Non-pigmented ciliary epithelial cell (primary cell): ENCODE measurements around the gene MFSD8.
A peak's percentile ranks its signal among the peaks of the same experiment; 100 is the strongest.
"Not testable (repeated sequence)": the region's sequence is repeated elsewhere in the genome, so short reads cannot be mapped to it uniquely, and the experiment has no call there.

Experiments used
- DNase-seq: peaks from one replicate; pipeline ENCODE4 v3.0.0-alpha.2; 2010; ENCODE audit warnings: low read depth

Gene MFSD8, protein sequence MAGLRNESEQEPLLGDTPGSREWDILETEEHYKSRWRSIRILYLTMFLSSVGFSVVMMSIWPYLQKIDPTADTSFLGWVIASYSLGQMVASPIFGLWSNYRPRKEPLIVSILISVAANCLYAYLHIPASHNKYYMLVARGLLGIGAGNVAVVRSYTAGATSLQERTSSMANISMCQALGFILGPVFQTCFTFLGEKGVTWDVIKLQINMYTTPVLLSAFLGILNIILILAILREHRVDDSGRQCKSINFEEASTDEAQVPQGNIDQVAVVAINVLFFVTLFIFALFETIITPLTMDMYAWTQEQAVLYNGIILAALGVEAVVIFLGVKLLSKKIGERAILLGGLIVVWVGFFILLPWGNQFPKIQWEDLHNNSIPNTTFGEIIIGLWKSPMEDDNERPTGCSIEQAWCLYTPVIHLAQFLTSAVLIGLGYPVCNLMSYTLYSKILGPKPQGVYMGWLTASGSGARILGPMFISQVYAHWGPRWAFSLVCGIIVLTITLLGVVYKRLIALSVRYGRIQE

DNA sequence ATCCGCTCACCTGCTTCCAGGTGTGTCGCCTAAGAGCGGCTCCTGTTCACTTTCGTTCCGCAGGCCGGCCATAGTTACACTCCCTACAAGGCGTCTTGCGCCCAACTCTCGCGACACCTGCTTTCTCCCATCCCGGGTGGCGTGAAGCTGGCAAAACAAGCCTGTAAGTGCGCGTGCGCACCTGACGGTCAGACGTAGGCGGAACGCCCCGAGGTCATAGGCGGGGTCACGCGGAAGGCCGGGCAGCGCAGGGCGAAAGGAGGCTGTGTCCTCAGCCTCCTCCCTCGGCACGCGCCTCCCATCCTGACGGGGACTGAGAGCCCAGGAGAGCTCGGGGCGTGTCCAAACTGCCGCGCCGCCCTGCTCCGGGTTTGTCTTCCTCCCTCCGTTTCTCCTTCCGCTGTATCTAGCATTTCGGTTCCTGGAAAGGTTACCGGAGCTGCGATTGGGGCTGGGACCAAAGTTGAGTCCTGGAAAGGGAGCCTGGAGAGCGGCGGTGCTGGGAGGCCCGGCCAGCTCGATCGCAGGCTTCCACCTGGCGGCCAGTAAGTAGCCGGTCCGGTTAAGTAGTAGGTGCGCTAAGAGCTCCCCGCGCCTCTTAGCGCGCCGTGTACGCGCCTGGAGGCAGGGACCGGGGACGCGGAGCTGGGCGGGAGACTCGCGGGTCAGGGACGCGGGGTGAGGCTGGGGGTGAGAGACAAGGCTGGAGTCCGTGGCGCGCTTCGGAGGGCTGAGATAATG lies at the start of gene MFSD8, which contains the start of gene ABHD18:
Gene MFSD8, minus strand, starts transcription at position 112 of the 741 bp plus-strand sequence. Its CDS starts 40 bp downstream, at position 72.
Gene ABHD18, plus strand, starts transcription at position 345 of the 741 bp plus-strand sequence. CDS start 17,550 bp downstream, outside the sequence.
- DNase-seq, result peak; percentile 94

DNA sequence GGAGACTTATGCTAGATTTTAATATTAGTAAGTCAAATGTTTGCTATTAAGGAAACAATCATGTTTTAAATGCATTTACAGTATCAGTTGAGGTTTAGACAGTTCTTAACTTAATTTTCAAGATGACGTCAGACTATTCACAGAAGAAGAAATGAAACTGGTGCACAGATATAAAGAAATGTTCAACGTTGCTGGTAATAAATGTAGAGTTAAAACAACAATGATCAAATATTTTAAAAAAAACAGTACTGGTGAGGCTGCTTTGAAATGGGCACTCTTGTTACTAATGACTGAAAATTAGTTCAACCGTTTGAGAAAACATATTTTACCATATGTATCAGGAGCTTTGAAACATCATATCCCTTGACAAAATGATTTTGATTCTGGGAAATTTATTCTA lies 44.5 kb upstream of the MFSD8 start:
- no peak for DNase-seq

DNA sequence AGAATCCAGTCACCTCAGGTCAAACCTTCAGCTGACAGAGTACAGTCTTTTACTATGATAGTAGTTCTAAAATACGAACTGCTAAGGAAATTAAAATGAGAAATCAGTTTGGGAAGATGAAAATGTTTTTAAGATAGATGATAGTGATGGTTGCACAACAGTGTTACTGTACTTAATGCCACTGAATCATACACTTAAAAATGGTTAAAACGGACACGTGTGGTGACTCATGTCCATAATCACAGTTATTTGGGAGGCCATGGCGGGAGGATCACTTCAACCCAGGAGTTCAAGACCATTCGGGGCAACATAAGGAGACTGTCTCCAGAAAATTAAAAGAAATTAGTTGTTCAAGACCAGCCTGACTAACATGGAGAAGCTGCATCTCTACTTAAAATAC lies 41.6 kb upstream of the MFSD8 start:
- peak; percentile 14 for DNase-seq

DNA sequence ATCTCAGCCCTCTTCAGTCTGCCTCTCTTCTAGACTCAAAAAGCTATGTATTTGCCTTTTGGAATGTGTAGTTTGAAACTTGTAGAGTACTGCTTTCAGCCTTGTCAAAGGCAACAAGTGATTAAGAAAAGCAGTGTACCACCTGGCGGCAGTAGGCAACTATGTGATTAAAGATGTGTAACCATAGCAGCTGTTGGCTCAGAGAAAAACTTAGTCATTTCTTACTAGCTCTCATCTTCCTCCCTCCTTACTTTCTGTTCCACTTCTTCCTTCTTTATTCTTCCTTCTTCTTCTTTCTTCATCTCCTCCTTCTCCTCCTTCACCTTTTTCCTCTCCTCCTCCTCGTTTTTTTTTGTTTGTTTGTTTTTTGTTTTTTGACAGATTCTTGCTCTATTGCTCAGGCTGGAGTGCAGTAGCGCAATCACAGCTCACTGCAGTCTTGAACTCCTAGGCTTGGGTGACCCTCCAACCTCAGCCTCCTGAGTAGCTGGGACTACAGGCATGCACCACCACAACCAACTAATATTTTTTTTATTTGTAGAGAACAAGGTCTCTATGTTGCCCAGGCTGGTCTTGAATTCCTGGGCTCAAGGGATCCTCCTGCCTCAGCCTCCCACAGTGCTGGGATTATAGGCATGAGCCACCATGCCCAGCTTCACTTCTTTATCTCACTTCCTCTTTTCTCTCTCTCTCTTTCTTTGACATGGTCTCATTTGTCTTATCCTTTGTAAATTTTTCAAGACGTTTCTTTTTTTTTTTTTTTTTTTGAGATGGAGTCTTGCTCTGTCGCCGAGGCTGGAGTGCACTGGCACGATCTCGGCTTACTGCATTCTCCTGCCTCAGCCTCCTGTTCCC lies 32.8 kb upstream of the MFSD8 start:
- no peak for DNase-seq

DNA sequence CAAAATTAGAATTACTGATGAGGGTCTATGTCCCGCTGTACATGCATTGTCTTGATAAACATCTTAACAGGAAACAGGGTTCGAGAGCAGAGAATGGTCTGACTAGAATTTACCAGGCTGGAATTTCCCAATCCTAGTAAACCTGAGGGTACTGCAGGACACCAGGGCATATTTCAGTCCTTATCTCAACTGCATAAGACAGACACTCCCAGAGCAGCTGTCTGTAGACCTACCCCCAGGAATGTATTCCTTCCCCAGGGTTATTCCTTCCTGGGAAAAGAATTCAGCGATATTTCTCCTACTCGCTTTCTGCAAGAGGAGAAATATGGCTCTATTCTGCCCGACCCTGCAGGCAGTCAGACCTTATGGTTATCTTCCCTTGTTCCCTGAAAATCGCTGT lies 31.5 kb upstream of the MFSD8 start:
- not testable (repeated sequence) for DNase-seq

- no peak for DNase-seq
Observed at GRCh38 chr4:127995776-127996175, 30.8 kb upstream of the MFSD8 start.

DNA sequence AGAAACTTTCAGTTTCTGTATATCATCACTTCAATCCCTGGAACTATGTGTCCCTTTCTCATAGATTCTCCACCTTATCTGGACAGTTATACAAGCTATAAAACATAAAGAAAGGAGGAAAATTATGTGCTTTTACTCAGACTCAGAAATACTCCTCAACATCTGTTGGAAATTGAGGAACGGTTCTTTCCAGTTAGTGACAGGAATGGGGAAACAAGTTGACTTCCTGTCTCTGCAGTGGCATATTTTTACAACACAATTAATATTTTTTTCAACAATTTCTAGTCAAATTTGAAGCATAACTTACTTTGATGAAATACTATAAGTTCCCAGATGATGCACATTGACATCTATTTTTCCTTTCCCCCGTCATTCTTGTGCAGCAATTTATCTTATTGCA lies 28.2 kb upstream of the MFSD8 start:
- DNase-seq, result no peak

DNA sequence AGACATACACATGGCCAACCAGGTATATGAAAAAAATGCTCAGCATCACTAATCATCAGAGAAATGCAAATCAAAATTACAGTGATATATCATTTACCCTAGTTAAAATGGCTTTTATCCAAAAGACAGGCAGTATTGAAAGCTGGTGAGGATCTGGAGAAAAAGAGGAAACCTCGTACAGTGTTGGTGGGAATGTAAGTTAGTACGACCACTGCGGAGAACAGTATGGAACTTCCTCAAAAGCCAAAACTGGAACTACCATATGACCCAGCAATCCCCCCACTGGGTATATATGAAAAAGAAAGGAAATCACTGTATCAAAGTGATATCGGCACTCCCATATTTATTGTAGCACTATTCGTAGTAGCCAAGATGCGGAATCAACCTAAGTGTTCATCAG lies 23.7 kb upstream of the MFSD8 start:
- DNase-seq, result no peak

GRCh38 chr4:127985989-127986388 lies 21.0 kb upstream of the MFSD8 start:
- DNase-seq, result no peak

DNA sequence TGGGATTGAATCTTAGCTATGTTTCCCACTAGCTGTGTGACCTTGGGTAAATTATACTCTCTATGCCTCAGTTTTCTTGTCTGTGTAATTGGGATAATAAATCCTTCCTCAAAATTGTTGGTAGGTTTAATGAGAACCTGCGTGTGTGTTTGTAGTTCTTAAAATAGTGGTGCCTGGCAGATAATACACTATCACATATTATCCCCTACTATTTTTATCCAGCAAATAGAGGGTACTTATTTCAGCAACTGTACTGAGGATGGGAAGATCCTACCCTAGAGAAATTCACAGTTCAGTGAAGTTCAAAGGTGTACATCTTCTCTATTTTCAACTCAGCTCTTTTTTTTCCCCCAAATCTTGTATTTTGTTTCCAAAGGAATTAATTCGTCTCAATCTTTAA lies 17.5 kb upstream of the MFSD8 start:
- no peak for DNase-seq

- no peak for DNase-seq
Observed at GRCh38 chr4:127978930-127979329, 14.0 kb upstream of the MFSD8 start.

GRCh38 chr4:127975121-127975770 lies 10.3 kb upstream of the MFSD8 start:
- no peak for DNase-seq

DNA sequence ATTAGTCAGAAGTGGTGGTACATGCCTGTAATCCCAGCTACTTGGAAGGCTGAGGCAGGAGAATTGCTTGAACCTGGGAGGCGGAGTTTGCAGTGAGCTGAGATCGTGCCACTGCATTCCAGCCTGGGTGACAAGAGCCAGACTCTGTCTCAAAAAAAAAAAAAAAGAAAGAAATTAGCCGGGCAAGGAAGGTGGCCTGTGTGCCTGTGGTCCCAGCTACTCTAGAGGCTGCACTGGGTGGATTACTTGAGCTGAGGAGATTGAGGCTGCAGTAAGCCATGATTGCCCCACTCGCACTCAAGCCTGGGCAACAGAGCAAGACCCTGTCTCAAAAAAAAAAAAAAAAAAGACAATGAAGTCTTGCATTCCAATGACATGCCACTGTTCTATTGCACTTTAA lies 6.0 kb upstream of the MFSD8 start:
- DNase-seq, result not testable (repeated sequence)

- no peak for DNase-seq
Observed at GRCh38 chr4:127968586-127968985, 3.6 kb upstream of the MFSD8 start.

DNA sequence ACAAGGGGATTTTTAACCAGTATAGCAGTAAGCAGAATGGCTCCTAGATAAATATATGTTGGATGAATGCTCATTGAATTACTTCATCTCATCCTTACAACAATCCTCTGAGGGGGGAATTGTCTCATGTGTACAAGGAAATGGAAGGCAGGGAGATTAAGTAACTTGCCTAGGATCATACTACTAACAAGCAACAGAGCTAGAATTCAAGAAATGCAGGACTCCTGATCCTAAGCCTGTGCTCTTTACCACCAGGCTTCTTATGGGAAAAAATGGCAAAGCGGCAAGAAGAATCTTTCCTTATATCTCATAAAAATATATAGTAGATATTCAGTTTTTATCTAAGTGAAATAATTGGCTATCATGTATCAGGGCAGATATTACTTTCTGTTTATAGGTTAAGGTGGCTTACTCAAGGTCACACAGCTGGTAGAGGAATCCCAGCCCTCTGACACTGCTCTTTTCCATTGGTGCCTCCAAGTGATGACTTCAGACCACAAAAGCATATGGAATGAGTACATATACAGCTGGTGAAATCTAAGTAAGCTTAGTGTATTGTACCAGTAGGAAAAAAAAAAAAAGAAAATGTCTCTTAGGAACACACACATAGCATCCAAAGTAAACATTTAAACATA lies 2.3 kb upstream of the MFSD8 start:
- DNase-seq, result no peak

DNA sequence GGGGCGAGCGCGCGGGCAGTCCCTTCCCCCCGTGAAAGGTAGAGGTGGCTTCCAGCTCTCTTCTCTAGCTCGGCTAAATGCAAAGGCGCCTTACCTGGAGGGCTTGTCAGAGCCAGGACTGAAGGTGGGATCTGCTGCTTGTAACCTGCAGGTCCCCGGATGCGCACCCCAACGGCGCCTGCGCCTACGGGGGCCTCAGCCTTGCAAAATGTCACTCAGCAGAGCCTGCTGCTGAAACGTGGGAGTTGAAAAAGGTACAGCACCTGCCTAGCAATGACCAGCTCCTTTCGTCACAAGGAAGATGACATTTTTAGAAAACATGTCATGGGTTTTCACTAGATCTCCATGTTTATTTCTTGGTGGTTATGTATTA lies 816 bp upstream of the MFSD8 start:
- DNase-seq, result no peak

- not testable (repeated sequence) for DNase-seq
Observed at GRCh38 chr4:127964426-127965061, 429 bp downstream of the MFSD8 start.

GRCh38 chr4:127963633-127964398 lies 1.2 kb downstream of the MFSD8 start:
- DNase-seq, result not testable (repeated sequence)

DNA sequence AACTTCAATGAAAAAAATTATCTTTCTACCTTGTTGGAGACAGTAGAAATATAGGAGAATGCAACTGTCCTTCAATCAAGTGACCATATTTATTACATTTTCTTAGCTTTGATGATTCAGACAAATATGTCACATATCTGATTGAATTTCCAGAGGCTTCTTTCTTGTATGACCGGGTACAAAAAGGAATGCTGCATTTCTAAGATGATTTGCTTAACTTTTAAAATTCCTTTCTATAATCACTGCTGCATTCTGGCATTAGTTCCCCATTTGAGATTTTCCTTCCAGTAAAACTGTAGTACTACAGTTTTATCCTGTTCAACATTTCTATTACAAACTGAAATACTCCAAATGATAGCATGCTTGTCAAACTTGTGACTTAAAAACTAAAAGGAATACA lies 5.2 kb downstream of the MFSD8 start:
- no peak for DNase-seq

DNA sequence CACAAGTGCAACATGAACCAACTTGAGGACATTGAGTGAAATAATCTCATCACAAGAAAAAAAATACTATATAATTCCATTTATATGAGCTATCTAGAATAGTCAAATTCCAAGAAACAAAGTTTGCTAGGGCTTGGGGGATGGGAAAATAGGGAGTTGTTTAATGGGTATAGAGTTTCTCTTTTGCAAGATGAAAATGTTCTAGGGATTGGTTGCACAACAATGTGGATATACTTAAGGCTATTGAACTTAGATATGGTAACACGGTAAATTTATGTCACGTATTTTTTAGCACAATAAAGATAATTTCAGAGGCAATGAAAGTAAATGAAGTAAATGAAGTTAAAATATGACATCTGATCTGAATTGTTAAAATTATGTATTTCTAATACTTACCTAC lies 7.9 kb downstream of the MFSD8 start:
- no peak for DNase-seq
